HEK293 (cell line): Measurements from ENCODE around the gene NLRP1.

Experiments used
- CTCF ChIP-seq: fragments of 450-650 bp; formaldehyde crosslinking; IDR thresholded peaks from 2 replicates; pipeline ENCODE4 v1.5.1; 2016; ENCODE audit warnings: missing biosample characterization, missing genetic modification characterization
- FEZF1 ChIP-seq: fragments of 450-650 bp; formaldehyde crosslinking; IDR thresholded peaks from 2 replicates; pipeline ENCODE4 v1.5.1; 2016; ENCODE audit warnings: missing biosample characterization, missing genetic modification characterization
- KLF1 ChIP-seq: fragments of 450-650 bp; formaldehyde crosslinking; IDR thresholded peaks from 2 replicates; pipeline ENCODE4 v1.5.1; 2016; ENCODE audit warnings: missing biosample characterization, missing genetic modification characterization
- REPIN1 ChIP-seq: fragments of 450-650 bp; formaldehyde crosslinking; IDR thresholded peaks from 2 replicates; pipeline ENCODE4 v1.5.1; 2017; ENCODE audit warnings: missing biosample characterization, missing genetic modification characterization, low read depth
- TCF7L2 ChIP-seq: IDR thresholded peaks from 2 replicates; pipeline ENCODE4 v1.6.1; 2011; ENCODE audit warnings: low read depth, mild to moderate bottlenecking, inconsistent platforms, low read length, moderate library complexity, borderline replicate concordance
- ZBTB1 ChIP-seq: fragments of 450-650 bp; formaldehyde crosslinking; IDR thresholded peaks from 2 replicates; pipeline ENCODE4 v1.5.1; 2016; ENCODE audit warnings: missing biosample characterization, missing genetic modification characterization
- ZNF114 ChIP-seq: fragments of 450-650 bp; formaldehyde crosslinking; IDR thresholded peaks from 2 replicates; pipeline ENCODE4 v1.5.0; 2017; ENCODE audit warnings: missing biosample characterization, missing genetic modification characterization
- ZNF138 ChIP-seq: fragments of 450-650 bp; formaldehyde crosslinking; IDR thresholded peaks from 2 replicates; pipeline ENCODE4 v1.5.1; 2016; ENCODE audit warnings: missing biosample characterization, missing genetic modification characterization, borderline replicate concordance
- ZNF19 ChIP-seq: fragments of 450-650 bp; formaldehyde crosslinking; IDR thresholded peaks from 2 replicates; pipeline ENCODE4; 2016; ENCODE audit warnings: missing biosample characterization, missing genetic modification characterization, low read depth
- ZNF664 ChIP-seq: fragments of 450-650 bp; formaldehyde crosslinking; IDR thresholded peaks from 2 replicates; pipeline ENCODE4 v1.5.1; 2016; ENCODE audit warnings: missing biosample characterization, missing genetic modification characterization
- ZNF670 ChIP-seq: fragments of 450-650 bp; formaldehyde crosslinking; IDR thresholded peaks from 2 replicates; pipeline ENCODE4 v1.5.1; 2016; ENCODE audit warnings: missing biosample characterization, missing genetic modification characterization, low read depth
- ZNF792 ChIP-seq: fragments of 450-650 bp; formaldehyde crosslinking; IDR thresholded peaks from 2 replicates; pipeline ENCODE4 v1.5.1; 2016; ENCODE audit warnings: missing biosample characterization, missing genetic modification characterization
- TF ChIP-seq, protein P1 (sequence below): fragments of 450-650 bp; formaldehyde crosslinking; IDR thresholded peaks from 2 replicates; pipeline ENCODE4 v1.5.1; 2016; ENCODE audit warnings: missing biosample characterization, missing genetic modification characterization, low read depth
- TF ChIP-seq, protein P2 (sequence below): fragments of 450-650 bp; formaldehyde crosslinking; IDR thresholded peaks from 2 replicates; pipeline ENCODE4 v1.5.1; 2016; ENCODE audit warnings: missing biosample characterization, missing genetic modification characterization

- TF ChIP-seq REPIN1 (tag by site-specific recombination) = no peak
- no peak for TF ChIP-seq KLF1
- no peak for TF ChIP-seq ZBTB1 (tag by site-specific recombination)
- no peak for TF ChIP-seq TCF7L2
- no peak for TF ChIP-seq ZNF114 (tag by site-specific recombination)
- TF ChIP-seq ZNF138 (tag by site-specific recombination) = no peak
- no peak for TF ChIP-seq CTCF (tag by site-specific recombination)
- TF ChIP-seq, protein P1, sequence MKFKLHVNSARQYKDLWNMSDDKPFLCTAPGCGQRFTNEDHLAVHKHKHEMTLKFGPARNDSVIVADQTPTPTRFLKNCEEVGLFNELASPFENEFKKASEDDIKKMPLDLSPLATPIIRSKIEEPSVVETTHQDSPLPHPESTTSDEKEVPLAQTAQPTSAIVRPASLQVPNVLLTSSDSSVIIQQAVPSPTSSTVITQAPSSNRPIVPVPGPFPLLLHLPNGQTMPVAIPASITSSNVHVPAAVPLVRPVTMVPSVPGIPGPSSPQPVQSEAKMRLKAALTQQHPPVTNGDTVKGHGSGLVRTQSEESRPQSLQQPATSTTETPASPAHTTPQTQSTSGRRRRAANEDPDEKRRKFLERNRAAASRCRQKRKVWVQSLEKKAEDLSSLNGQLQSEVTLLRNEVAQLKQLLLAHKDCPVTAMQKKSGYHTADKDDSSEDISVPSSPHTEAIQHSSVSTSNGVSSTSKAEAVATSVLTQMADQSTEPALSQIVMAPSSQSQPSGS (tag by site-specific recombination) = no peak
- TF ChIP-seq FEZF1 (tag by site-specific recombination) = no peak
- TF ChIP-seq ZNF792 = no peak
- no peak for TF ChIP-seq ZNF664 (tag by site-specific recombination)
- no peak for TF ChIP-seq ZNF670 (tag by site-specific recombination)
- TF ChIP-seq, protein P2, sequence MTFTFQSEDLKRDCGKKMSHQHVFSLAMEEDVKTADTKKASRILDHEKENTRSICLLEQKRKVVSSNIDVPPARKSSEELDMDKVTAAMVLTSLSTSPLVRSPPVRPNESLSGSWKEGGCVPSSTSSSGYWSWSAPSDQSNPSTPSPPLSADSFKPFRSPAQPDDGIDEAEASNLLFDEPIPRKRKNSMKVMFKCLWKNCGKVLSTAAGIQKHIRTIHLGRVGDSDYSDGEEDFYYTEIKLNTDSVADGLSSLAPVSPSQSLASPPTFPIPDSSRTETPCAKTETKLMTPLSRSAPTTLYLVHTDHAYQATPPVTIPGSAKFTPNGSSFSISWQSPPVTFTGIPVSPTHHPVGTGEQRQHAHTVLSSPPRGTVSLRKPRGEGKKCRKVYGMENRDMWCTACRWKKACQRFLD (tag by site-specific recombination) = no peak
- TF ChIP-seq ZNF19 (tag by site-specific recombination) = no peak
These were observed 2.7 kb downstream of the NLRP1 start for GRCh38 chr17:5581655-5582054.
